ENCODE measurements around the gene UNC5C. TPM values are rescaled to one million over a fixed set of nuclear protein-coding genes. Genes with fewer than 3 reads are reported as not detected.

The UNC5C gene
- total RNA-seq, 4 donors from 2014 or later: 4.6 to 8.1 (median 6.0) TPM

DNA sequence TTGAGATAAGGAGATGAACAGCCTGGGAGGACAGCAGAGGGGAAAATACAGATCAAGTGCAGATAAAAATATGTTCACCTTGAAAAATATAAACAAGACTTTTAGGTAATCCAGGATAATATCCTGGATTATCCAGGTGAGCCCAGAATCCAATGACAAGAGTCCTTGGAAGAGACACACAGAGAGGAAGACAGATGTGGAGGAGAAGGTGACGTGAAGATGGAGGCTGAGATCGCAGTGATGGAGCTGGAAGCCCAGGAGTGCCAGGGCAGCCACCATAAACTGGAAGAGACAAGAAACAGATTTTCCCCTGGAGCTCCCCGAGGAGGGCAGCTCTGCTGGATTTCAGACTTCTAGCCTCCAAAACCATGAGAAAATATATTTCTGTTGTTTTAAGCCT, 230.7 kb downstream of the UNC5C start:
- ATAC-seq (ENCODE audit: low FRiP score) (no peak), DNase-seq (ENCODE audit: low spot score) (no peak)
- TF ChIP-seq, protein P1, sequence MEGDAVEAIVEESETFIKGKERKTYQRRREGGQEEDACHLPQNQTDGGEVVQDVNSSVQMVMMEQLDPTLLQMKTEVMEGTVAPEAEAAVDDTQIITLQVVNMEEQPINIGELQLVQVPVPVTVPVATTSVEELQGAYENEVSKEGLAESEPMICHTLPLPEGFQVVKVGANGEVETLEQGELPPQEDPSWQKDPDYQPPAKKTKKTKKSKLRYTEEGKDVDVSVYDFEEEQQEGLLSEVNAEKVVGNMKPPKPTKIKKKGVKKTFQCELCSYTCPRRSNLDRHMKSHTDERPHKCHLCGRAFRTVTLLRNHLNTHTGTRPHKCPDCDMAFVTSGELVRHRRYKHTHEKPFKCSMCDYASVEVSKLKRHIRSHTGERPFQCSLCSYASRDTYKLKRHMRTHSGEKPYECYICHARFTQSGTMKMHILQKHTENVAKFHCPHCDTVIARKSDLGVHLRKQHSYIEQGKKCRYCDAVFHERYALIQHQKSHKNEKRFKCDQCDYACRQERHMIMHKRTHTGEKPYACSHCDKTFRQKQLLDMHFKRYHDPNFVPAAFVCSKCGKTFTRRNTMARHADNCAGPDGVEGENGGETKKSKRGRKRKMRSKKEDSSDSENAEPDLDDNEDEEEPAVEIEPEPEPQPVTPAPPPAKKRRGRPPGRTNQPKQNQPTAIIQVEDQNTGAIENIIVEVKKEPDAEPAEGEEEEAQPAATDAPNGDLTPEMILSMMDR (IDR thresholded peaks at IDR 0.05): no peak

DNA sequence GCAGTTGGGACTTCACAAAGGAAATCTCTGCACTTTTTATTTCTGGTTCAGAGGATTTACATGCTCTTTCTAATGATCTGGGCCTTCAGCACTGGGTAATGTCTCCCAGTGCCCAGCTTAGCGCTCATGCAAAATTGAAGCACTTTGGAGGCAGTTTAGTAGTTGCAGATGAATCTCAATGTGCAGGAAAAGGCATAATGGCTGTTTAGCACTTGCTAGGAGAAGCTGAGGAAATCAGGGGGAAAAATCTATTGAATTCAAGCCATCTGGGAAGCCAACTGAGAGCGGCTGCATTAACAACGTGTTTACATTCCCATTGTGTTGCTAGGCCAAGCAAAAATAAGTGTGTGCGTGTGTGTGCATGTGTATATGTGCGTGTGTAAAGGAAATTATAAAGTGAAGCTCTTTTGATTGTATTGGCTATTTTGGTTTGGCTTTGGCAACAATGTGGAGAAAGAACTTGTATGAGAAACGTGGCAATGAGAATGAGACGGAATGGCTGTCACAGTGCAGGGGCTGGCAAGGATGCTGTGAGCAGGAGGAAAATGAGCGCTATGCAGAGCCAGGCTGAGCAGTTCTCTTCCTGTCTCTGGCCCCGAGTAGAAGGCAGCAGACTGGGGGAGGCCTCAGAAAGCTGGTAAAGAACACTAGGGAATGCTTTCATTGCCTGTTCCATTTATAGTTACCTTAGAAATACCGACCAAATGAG, 231.5 kb downstream of the UNC5C start:
- TF ChIP-seq, protein P1 (IDR thresholded peaks at IDR 0.05): no peak
- DNase-seq (ENCODE audit: low spot score) (no peak), ATAC-seq (ENCODE audit: low FRiP score) (no peak)

DNA sequence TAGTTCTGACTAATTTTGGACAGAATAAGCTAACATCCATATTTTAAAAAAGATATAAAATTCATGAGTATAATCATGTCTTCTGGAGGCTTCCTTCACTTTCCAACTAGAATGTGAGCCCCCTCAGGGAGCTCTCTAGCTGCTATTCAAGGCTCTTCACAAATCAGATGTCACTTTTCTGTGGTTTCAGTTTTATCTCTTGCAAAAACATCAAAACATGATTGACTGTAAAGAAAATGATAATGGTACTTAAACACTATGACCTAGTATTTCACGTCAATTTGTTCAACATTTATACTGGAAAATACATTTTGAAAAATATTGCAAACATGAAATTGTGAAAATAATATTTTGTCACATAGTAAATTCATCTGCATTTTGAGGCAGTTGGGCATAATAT, 234.2 kb downstream of the UNC5C start:
- DNase-seq (ENCODE audit: low spot score): no peak
- TF ChIP-seq, protein P1 (IDR thresholded peaks at IDR 0.05): no peak
- no peak for ATAC-seq (ENCODE audit: low FRiP score)

DNA sequence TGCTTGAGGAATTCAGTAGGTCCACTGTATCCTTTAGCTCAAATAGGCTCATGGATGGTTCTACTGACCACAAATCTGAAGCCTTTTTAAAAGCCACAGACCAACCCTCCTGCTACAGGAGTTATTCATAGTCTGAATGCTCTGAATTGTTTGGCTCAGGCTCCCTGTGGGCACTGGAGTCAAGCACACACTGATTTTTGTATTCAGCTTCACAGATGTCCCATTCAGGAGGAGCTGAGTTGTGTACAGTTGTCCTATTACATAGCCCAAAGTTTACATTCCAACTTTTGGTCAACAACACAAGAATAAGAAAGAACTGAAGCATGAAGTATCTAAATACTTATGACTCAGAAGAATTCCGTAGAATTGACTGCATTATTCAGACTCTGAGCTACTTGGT, 243.9 kb downstream of the UNC5C start:
- no peak for ATAC-seq (ENCODE audit: low FRiP score)
- TF ChIP-seq, protein P1 (IDR thresholded peaks at IDR 0.05): no peak
- no peak for DNase-seq (ENCODE audit: low spot score)

DNA sequence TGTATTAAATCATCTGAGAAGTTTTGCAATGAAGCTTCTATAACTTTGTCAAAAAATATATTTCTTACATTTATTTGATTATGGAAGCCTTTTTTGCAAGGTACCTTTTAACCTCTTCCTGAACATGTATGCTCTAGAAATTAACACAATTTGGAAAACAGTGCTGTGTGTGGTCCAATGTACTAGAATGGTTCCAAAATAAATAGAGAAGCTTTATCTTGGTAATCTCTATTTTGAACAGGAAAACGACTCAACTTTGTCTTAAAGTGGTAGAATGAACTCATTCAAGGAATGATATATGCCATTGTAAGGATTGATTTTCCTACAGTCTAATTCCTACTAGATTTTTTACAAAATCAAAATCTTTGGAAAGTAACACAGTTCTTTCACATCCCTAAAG, 248.5 kb downstream of the UNC5C start:
- TF ChIP-seq, protein P1 (IDR thresholded peaks at IDR 0.05): no peak
- no peak for ATAC-seq (ENCODE audit: low FRiP score)

GRCh38 chr4:95296052-95296451, 252.7 kb downstream of the UNC5C start:
- ATAC-seq (ENCODE audit: low FRiP score) (no peak), DNase-seq (ENCODE audit: low spot score) (no peak)

More for the DNA sequence above, 248.5 kb downstream of the UNC5C start:
- no peak for DNase-seq (ENCODE audit: low spot score)

DNA sequence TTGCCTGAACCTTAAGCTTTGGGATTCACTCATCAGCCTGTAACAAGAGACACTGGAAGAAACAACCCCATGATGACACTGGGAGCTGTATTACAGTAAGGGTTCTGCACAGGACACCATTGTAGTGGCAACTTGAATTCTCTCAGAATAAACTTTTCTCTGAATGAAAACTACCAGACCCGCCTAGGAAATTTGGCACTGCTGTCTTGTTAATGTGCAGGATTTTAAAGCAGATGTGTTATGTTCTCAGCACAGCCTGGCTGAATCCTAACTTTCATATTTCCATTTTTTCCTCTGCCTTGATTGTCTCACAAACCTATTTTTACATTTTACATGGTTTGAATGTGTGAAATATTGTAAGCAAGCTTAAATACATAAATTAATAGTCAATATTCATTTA, 253.6 kb downstream of the UNC5C start:
- ATAC-seq (ENCODE audit: low FRiP score) (no peak), DNase-seq (ENCODE audit: low spot score) (no peak)
- TF ChIP-seq, protein P1 (IDR thresholded peaks at IDR 0.05): no peak

More at GRCh38 chr4:95296052-95296451, 252.7 kb downstream of the UNC5C start:
- TF ChIP-seq, protein P1 (IDR thresholded peaks at IDR 0.05): no peak

All from omental fat pad (tissue), 4 donors.